GM23248 (cell line): ENCODE measurements around the gene CASS4.

Source experiments
- EZH2 ChIP-seq: fragments of 200-600 bp; sonication (generic); IDR thresholded peaks from 2 replicates; pipeline ENCODE4 v1.6.1; 2018; ENCODE audit warnings: antibody characterized with exemption, mild to moderate bottlenecking; ENCODE audit not compliant: insufficient read depth, poor library complexity, severe bottlenecking
- EZH2phosphoT487 ChIP-seq: fragments of 200-600 bp; sonication (generic); IDR thresholded peaks from 2 replicates; pipeline ENCODE4 v1.6.1; 2018; ENCODE audit warnings: antibody characterized with exemption, moderate library complexity, mild to moderate bottlenecking, low read depth; ENCODE audit not compliant: insufficient read depth

GRCh38 chr20:56442389-56443365 is 30.6 kb downstream of the CASS4 start:
- TF ChIP-seq EZH2, result no peak
- no peak for TF ChIP-seq EZH2phosphoT487
